ENCODE data around the gene CDH4. TPM values are rescaled to one million over a fixed set of nuclear protein-coding genes. Genes with fewer than 3 reads are reported as not detected.

The CDH4 gene
- total and polyA plus RNA-seq, 2 donors (not counting 3 experiments of a cell fraction or from before 2014, with no cell fraction given): 0.17 to 0.51 TPM

DNA sequence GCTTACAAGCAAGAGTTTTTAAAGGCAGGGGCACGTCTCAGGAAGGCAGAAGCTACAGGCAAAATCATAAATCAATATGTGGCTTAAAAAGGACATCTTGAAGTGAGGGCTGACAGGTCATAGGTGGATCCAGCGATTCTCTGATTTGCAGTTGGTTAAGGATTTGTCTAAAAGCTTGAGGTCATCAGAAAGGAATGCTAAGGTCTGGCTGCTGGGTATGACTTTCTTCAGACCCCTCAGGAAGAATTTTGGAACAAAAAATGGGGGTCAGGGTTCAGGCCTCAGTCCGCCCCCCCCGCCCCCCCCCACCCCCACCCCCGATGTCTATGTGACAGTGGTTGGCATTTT, 261.9 kb downstream of the CDH4 start:
- intact Hi-C loops (cut with micrococcal nuclease) (no loop called here), dilution Hi-C loops (cut with MboI; ENCODE audit: extremely low pct_ligation_motif_present, low sequenced_read_pairs) (no loop called here)
- no peaks in the 10 kb centered on the region for H3K79me2 ChIP-seq (ENCODE audit: control insufficient read depth, insufficient read depth, low read length)
- no peaks in the 10 kb centered on the region for H3K27me3 ChIP-seq (ENCODE audit: control insufficient read depth in 2 of 2, insufficient read depth in 2 of 2, low read length in 2 of 2)
- DNase-seq (ENCODE audit: low read depth, low spot score) (no peak), FAIRE-seq (no peak)
- H3K9me1 ChIP-seq (replicated peaks; ENCODE audit: control insufficient read depth, extremely low read depth, insufficient read depth, low read length): no peaks in the 10 kb centered on the region
- ChIA-PET CTCF (no interaction called here), POLR2A (no interaction called here)
- peaks cover 8% of the 10 kb centered on the region for H3K9me3 ChIP-seq (replicated peaks; ENCODE audit: control insufficient read depth, insufficient read depth, low read length)
- no peak overlapping the region for H2AFZ ChIP-seq (ENCODE audit: low read depth, low read length)
- no peak overlapping the region for H3K27ac ChIP-seq (ENCODE audit: insufficient read depth, low read depth, low read length)
- no peak overlapping the region for H3K4me2 ChIP-seq (ENCODE audit: insufficient read depth, low read length)
- H3K9ac ChIP-seq (replicated peaks; ENCODE audit: extremely low read depth, insufficient read depth, low read length): no peak overlapping the region
- TF ChIP-seq MYC (IDR thresholded peaks at IDR 0.05; ENCODE audit: low read depth, low read length): no peak
- TF ChIP-seq, protein P1, sequence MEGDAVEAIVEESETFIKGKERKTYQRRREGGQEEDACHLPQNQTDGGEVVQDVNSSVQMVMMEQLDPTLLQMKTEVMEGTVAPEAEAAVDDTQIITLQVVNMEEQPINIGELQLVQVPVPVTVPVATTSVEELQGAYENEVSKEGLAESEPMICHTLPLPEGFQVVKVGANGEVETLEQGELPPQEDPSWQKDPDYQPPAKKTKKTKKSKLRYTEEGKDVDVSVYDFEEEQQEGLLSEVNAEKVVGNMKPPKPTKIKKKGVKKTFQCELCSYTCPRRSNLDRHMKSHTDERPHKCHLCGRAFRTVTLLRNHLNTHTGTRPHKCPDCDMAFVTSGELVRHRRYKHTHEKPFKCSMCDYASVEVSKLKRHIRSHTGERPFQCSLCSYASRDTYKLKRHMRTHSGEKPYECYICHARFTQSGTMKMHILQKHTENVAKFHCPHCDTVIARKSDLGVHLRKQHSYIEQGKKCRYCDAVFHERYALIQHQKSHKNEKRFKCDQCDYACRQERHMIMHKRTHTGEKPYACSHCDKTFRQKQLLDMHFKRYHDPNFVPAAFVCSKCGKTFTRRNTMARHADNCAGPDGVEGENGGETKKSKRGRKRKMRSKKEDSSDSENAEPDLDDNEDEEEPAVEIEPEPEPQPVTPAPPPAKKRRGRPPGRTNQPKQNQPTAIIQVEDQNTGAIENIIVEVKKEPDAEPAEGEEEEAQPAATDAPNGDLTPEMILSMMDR (IDR thresholded peaks at IDR 0.05; ENCODE audit: extremely low read depth in 1 of 2, insufficient read depth in 1 of 2, low read depth in 1 of 2, low read length in 2 of 2): no peak
- TF ChIP-seq GATA2 (IDR thresholded peaks at IDR 0.05; ENCODE audit: insufficient read depth, insufficient read length, low read depth, low read length): no peak
- TF ChIP-seq, protein P2, sequence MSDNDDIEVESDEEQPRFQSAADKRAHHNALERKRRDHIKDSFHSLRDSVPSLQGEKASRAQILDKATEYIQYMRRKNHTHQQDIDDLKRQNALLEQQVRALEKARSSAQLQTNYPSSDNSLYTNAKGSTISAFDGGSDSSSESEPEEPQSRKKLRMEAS (IDR thresholded peaks at IDR 0.05; ENCODE audit: insufficient read depth, insufficient read length): no peak
- TF ChIP-seq POLR2AphosphoS5 (IDR thresholded peaks at IDR 0.05; ENCODE audit: insufficient read depth, low read depth, low read length): no peak
- no peak for TF ChIP-seq FOS (IDR thresholded peaks at IDR 0.05; ENCODE audit: borderline replicate concordance, insufficient read depth, low read length)
- TF ChIP-seq EZH2 (IDR thresholded peaks at IDR 0.05; ENCODE audit: borderline replicate concordance, low read depth, low read length, severe bottlenecking): no peak
- no peak for TF ChIP-seq JUN (IDR thresholded peaks at IDR 0.05; ENCODE audit: borderline replicate concordance, insufficient read depth, insufficient read length, low read depth)
- TF ChIP-seq POLR2A (IDR thresholded peaks at IDR 0.05; ENCODE audit: low read depth, low read length): no peak
- BruUV-seq (replicated peaks): no TSS peak
- no peaks in the 10 kb centered on the region for H3K4me1 ChIP-seq (ENCODE audit: control insufficient read depth, extremely low read depth, insufficient read depth, low read length)
- no peaks in the 10 kb centered on the region for H4K20me1 ChIP-seq (replicated peaks; ENCODE audit: control insufficient read depth, extremely low read depth, insufficient read depth, low read length)
- H3K4me3 ChIP-seq (replicated peaks in 1 of 3; ENCODE audit: insufficient read depth in 1 of 3, low read depth in 1 of 3, low read length in 3 of 3): no peak overlapping the region
- H3K36me3 ChIP-seq (ENCODE audit: control insufficient read depth in 2 of 2, extremely low read depth in 1 of 2, insufficient read depth in 2 of 2, low read length in 2 of 2): no peaks in the 10 kb centered on the region

Data from endothelial cell of umbilical vein (primary cell).